COLO668 (cell line): ENCODE measurements around the gene CTBP2.

ENCODE experiments used
- DNase-seq: peaks from one replicate; lab custom pipeline; 2025; ENCODE audit not compliant: unreplicated experiment; lab: John Stamatoyannopoulos, UW

Gene CTBP2

DNA sequence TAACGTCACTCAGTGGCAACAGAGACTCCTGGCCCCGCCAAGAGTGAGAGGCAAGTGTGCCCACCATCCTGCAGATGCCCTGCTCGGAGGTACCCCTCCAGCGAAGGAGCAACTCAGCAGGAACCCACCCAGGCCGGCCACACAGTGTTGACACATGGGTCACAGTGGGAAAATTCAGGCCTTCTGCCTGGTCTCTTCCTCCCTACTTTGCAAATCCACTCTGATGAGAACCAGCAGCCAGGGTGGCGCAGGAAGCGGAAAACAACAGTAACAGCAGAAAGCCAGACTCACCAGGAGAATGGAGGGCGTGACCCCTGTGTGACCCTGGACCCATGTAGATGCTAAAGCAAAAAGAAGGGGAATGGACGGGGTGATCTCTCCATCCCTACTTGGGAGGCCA lies 53.8 kb downstream of the CTBP2 start:
- no peak for DNase-seq

DNA sequence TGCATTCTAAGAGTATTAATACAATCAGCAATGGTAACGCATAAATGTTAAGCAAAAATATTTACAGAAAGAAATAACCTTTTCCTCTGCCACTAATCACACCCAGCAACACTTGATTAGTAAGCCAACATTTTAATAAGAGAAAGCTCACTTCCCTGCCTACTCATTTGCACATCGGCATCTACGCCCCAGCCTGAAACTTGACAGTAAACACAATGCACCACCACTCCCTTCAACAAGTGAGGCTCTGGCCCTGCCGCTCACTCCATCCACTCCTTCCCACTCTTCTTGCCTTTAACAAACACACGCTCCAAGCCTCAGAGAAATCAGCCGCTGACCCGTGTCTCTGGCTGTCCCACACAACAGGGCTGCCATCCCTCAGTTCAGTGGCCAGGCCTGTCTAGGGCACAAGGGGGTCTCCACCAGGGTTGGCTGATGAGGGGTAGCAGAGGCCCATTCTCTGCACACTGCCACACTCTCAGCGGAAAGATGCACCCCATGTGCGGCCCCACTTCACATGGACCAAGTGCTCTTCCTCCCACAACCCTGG lies 54.6 kb downstream of the CTBP2 start:
- no peak for DNase-seq

DNA sequence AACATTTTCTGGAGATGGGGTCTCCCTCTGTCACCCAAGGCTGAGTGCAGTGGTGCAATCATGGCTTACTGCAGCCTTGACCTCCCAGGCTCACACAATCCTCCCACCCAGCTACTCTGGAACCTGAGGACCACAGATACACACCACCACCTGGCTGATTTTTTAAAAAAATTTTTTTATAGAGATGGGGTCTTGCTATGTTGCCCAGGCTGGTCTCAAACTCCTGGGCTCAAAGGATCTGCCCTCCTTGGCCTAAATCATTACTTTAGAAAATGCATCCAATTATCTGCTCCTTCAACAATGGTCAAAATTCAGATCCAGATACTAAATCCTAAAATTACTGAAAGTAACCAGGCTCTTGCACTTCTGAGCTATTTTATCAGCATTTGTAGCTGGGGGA lies 55.2 kb downstream of the CTBP2 start:
- DNase-seq, result no peak

- DNase-seq, result no peak
These were observed 55.8 kb downstream of the CTBP2 start for GRCh38 chr10:125104559-125104958.

GRCh38 chr10:125103924-125104323 lies 56.4 kb downstream of the CTBP2 start:
- no peak for DNase-seq

GRCh38 chr10:125103466-125103865 lies 56.9 kb downstream of the CTBP2 start:
- DNase-seq, result no peak

GRCh38 chr10:125102821-125103220 lies 57.5 kb downstream of the CTBP2 start:
- DNase-seq, result no peak

- no peak for DNase-seq
These were observed 58.1 kb downstream of the CTBP2 start for GRCh38 chr10:125102246-125102645.

- no peak for DNase-seq
These were observed 58.8 kb downstream of the CTBP2 start for GRCh38 chr10:125101581-125101980.

GRCh38 chr10:125101049-125101448 lies 59.3 kb downstream of the CTBP2 start:
- DNase-seq, result no peak

GRCh38 chr10:125097409-125098070 lies 62.8 kb downstream of the CTBP2 start:
- no peak for DNase-seq

GRCh38 chr10:125096975-125097374 lies 63.4 kb downstream of the CTBP2 start:
- DNase-seq, result no peak

GRCh38 chr10:125096371-125096770 lies 64.0 kb downstream of the CTBP2 start:
- no peak for DNase-seq

DNA sequence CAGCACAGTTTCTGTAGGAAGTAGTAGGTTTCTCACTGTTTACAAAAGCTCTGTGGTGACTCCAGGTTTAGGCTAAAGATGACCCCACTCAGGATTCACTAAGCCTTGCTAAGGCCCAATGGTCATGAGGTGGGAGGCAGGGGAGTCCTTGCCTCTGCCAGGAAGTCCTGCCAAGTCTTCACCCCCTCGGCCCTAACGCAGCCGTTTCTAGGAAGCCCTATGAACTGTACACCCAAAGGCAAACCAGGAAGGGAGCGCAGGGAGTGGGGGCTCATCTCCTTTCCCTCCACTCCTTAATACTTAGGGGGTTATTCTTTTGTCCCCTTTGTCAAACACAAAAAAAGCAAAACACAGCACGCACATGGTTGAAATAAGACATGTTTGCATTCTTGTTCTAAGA lies 64.6 kb downstream of the CTBP2 start:
- no peak for DNase-seq

GRCh38 chr10:125095228-125095627 lies 65.1 kb downstream of the CTBP2 start:
- DNase-seq, result no peak

- no peak for DNase-seq
These were observed 65.6 kb downstream of the CTBP2 start for GRCh38 chr10:125094806-125095205.

DNA sequence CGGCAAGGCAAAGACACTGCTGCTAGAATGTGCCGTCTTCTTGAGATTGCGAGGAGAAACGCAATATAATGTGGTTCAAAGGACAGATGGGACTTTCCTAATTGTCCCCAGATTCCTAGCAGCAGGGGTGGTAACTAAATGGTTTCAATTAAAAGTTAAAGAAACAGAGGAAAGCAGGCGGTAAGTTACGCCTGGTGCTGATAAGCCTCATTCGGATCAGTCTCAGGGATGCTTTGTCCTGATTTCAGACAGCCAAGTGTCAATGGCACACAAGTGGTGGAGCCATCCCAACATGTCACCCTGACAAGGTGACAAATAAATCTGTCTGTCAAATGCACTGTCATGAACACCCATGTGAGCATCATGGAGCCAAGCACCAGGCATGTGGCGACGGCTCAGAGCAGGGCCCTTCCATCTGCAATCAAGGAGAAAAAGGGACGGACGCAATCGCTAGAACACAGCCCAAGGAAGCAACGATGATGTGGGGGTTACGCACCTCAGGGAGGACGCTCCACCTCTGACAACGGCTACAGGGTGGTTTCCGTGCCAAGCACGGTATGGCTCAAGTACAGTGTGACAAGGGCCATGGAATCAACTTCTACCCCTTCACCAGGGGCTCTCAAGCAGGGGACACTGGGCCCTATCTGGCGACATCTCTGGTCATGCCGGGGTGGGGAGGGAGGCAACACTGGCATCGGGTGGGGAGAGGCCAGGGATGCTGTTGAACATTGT lies 66.2 kb downstream of the CTBP2 start:
- no peak for DNase-seq

DNA sequence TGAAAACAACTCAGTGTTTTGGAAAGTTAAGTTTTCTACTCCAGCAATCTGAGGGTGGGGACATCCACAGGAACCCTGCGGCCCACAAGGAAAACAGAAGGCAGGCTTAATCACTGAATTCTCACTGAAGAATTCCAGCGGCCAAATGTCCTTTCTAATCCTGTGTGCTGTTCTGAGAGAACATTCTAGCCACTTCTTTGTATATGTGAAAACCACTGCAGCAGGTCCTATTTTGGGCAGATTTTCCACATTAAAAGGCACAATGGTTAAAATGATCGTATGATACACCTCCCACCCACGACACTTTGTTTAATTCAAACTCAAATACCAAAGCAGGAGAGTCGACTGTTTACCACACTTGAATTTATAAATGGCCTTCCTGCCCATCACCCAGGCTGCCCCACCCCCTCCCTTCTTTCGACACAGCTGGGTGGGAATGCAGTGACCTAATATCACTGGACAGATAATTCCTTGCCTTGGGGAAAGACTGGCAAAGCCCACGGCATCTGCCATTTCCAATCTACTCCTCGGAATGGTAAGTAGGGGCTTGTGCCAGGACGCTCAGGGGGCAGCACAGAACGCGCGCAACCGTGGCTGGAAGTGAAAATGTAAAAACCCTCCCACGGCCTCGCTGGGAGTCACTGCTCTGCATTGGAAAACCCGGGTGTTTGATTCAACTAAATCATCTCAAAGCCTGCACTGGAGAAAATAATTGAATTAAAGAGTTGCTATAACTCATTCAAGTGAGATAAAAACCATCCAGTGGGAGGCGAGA lies 67.0 kb downstream of the CTBP2 start:
- no peak for DNase-seq

DNA sequence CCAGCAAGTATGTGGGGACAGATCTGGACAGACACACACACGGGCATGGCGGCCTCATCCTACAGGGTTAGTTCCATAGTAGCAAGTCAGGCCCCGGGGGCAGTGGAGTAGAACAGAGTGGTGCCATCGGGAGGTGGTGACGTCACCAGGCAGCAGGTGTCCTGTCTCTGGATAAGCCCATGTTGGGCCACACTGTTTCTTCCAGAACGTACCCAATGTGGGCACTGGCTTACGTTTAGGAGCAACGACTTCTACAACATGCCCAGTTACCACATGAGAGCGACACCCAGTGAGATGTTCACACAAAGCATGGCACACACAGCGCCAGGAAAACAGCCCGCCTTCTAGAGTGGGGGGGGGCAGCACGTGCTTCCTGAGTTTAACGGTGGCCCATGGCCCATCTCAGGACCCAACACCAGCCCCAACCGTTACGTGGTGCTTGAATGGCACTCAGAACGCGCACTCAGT lies 67.8 kb downstream of the CTBP2 start:
- peak; percentile 20 for DNase-seq

DNA sequence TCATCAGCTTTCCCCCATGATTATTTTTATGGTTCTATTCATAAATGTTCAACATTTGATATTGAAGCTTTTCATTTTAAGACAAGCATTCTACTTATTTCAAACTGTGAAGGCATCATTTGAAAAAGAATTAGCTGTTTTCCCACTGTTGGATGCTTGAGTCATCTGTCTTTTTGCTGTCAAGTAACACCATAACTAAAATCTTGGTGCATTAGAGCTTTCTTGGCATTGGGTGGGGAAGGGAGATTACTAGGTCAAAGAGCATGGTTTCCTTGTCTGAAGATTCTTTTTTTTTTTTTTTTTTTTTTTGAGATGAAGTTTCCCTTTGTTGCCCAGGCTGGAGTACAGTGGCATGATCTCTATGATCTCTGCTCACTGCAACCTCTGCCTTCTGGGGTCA lies 68.5 kb downstream of the CTBP2 start:
- no peak for DNase-seq

GRCh38 chr10:125089469-125089868 lies 70.9 kb downstream of the CTBP2 start:
- DNase-seq, result no peak

DNA sequence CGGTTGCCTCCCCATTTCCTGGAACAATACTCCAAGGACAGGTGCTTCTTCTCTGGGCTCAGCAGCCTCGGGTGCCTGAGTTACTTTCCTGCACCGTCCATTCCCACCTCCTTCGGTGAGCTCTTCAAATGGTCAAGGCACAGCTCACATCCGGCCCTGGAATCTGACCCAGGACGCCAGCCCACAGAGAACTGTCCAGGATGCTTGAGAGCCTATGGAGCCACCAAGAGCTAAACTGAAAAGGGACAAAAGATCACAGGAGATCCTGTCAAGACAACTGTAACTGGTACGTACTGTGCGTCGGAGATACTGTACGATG lies 72.5 kb downstream of the CTBP2 start:
- DNase-seq, result no peak
